HepG2 (cell line): ENCODE measurements around the gene PRDX5. TPM values are rescaled to one million over a fixed set of nuclear protein-coding genes. Genes with fewer than 3 reads are reported as not detected.

Experiments used
- ARNT ChIP-seq: fragments of 450-650 bp; IDR thresholded peaks from 2 replicates; pipeline ENCODE4 v1.6.1; 2017
- ASH2L ChIP-seq: fragments of 300-600, 200-600 bp; sonication (generic); IDR thresholded peaks from 2 replicates; pipeline ENCODE4 v1.7.0; 2017; ENCODE audit warnings: low read depth, mild to moderate bottlenecking, moderate library complexity, mixed read lengths, low read length; ENCODE audit not compliant: insufficient read length
- MAZ ChIP-seq, 2 experiments: sonication (generic) in 1 of 2; formaldehyde crosslinking in 1 of 2; IDR thresholded peaks; 2 replicates each; pipeline versions ENCODE4 v1.5.0 to v1.6.1; 2012 to 2020; ENCODE audit warnings: low read depth in 2 of 2, mild to moderate bottlenecking in 2 of 2, borderline replicate concordance in 1 of 2, improper control_type of control experiment in 1 of 2, low read length in 1 of 2, missing genetic modification reagents in 1 of 2, moderate library complexity in 1 of 2
- MXD3 ChIP-seq: IDR thresholded peaks from 2 replicates; pipeline ENCODE4 v1.6.1; 2016; ENCODE audit warnings: mild to moderate bottlenecking, missing biosample characterization, missing genetic modification reagents
- RELA ChIP-seq: sonication (generic); formaldehyde crosslinking; IDR thresholded peaks from 2 replicates; pipeline ENCODE4 v1.4.0; 2020; ENCODE audit warnings: missing genetic modification reagents
- SKIL ChIP-seq: sonication (generic); formaldehyde crosslinking; IDR thresholded peaks from 2 replicates; pipeline ENCODE4 v1.8.0; 2022; ENCODE audit warnings: missing genetic modification reagents, mild to moderate bottlenecking, moderate library complexity, borderline replicate concordance
- SOX6 ChIP-seq, 2 experiments: fragments of 450-650 bp in 1 of 2; sonication (generic) in 1 of 2; formaldehyde crosslinking in 1 of 2; IDR thresholded peaks; 2 replicates each; pipeline versions ENCODE4 v1.4.0 to v1.6.1; 2017 to 2020; ENCODE audit warnings: antibody characterized with exemption in 1 of 2, mild to moderate bottlenecking in 1 of 2, missing genetic modification reagents in 1 of 2
- SRSF1 ChIP-seq: fragments of 200-400 bp; formaldehyde crosslinking; optimal IDR thresholded peaks from 2 replicates; pipeline ENCODE3; 2017; ENCODE audit warnings: mild to moderate bottlenecking, low read depth, low read length, moderate library complexity
- THRA ChIP-seq: sonication (generic); formaldehyde crosslinking; IDR thresholded peaks from 2 replicates; pipeline ENCODE4 v1.4.0; 2020; ENCODE audit warnings: missing genetic modification reagents, borderline replicate concordance
- THYN1 ChIP-seq: sonication (generic); formaldehyde crosslinking; IDR thresholded peaks from 2 replicates; pipeline ENCODE4 v1.8.1; 2023; ENCODE audit warnings: low read depth, mild to moderate bottlenecking, moderate library complexity, missing genetic modification reagents, borderline replicate concordance
- ZNF207 ChIP-seq: fragments of 450-650 bp; IDR thresholded peaks from 2 replicates; pipeline ENCODE4 v1.6.1; 2016; ENCODE audit warnings: antibody characterized with exemption, borderline replicate concordance
- ZNF230 ChIP-seq: sonication (generic); formaldehyde crosslinking; IDR thresholded peaks from 2 replicates; pipeline ENCODE4 v1.4.0; 2020; ENCODE audit warnings: mild to moderate bottlenecking, missing genetic modification reagents
- ZNF335 ChIP-seq: sonication (generic); formaldehyde crosslinking; IDR thresholded peaks from 2 replicates; pipeline ENCODE4 v1.4.0; 2020; ENCODE audit warnings: missing genetic modification reagents
- ZNF510 ChIP-seq: sonication (generic); formaldehyde crosslinking; IDR thresholded peaks from 2 replicates; pipeline ENCODE4 v1.4.0; 2020; ENCODE audit warnings: low read depth, mild to moderate bottlenecking, missing genetic modification reagents
- ZNF788 ChIP-seq: sonication (generic); formaldehyde crosslinking; IDR thresholded peaks from 2 replicates; pipeline ENCODE4 v1.5.0; 2020; ENCODE audit warnings: mild to moderate bottlenecking, missing genetic modification reagents, borderline replicate concordance
- polyA plus RNA-seq, 8 experiments: library from polyadenylated mRNA; depleted of rRNA in 3 of 8; stranded (reverse) in 7 of 8; unstranded in 1 of 8; fragments of >200 nt; fragmentation: Illumina TruSeq in 4 of 8; extraction: Trizol in 4 of 8; gene quantifications; 2 replicates each; pipeline versions ENCODE4 v1.2.1 to v1.2.3, GENCODE V29; 2011 to 2016; ENCODE audit warnings: low read depth in 4 of 8, missing spikeins in 1 of 8, mixed read lengths in 1 of 8; ENCODE audit not compliant: insufficient read depth in 1 of 8
- total RNA-seq, 5 experiments: library from RNA; depleted of rRNA; stranded (reverse); fragments of >200 nt; fragmentation: Illumina TruSeq; extraction: Trizol; gene quantifications; 2 replicates each; pipeline ENCODE4 v1.2.3, GENCODE V29; 2016; ENCODE audit warnings: low read depth in 1 of 5
- TF ChIP-seq, protein P1 (sequence below): sonication (generic); formaldehyde crosslinking; IDR thresholded peaks from 2 replicates; pipeline ENCODE4 v1.5.0; 2020; ENCODE audit warnings: mild to moderate bottlenecking, missing genetic modification reagents
- TF ChIP-seq, protein P2 (sequence below): sonication (generic); formaldehyde crosslinking; IDR thresholded peaks from 2 replicates; pipeline ENCODE4 v1.4.0; 2020; ENCODE audit warnings: missing genetic modification reagents, borderline replicate concordance

PRDX5 gene
- total and polyA plus RNA-seq, 2 of the 13 experiments (the other 11 are each of a cell fraction or from before 2014, with no cell fraction given) = 215 to 311 TPM

DNA sequence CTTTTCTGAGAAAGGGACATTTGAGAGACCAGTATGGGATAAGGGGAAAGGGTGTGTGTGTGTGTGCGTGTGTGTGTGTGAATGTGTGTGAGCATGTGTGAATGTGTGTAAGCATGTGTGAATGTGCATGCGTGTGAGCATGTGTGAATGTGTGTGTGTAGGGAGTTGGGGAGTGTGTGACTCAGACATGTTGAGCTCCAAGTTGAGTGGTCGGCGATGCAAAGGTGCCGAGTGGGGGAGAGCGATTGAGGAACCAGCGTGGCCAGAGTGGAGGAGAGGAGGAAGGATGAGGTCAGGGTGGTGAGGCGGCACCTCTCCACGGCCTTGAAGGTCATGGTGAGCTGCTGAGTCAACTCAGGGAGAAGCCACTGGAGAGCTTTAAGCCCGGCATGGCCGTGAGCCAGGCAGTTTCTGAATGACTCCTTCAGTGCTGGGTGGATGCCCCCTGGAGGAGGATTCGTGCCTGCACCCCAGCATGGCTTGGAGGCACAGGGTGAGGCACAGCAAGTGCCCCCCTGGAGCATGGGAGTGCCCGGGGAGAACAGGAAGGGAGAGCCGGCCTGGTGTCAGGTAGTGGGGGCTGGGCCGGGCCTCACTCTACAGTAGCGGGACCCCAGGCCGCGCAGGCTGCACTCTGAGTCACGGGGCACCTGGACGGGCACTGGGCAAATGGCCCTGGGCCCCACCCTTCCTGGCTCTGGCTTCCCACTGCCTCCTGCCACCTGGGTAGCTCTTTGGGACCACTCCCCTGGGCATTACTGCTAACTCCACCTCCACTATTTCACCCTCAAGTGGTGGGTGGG, 13.8 kb downstream of the PRDX5 start (continued):
- TF ChIP-seq, protein P1, sequence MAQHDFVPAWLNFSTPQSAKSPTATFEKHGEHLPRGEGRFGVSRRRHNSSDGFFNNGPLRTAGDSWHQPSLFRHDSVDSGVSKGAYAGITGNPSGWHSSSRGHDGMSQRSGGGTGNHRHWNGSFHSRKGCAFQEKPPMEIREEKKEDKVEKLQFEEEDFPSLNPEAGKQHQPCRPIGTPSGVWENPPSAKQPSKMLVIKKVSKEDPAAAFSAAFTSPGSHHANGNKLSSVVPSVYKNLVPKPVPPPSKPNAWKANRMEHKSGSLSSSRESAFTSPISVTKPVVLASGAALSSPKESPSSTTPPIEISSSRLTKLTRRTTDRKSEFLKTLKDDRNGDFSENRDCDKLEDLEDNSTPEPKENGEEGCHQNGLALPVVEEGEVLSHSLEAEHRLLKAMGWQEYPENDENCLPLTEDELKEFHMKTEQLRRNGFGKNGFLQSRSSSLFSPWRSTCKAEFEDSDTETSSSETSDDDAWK (CRISPR knock-in tag) = no peak
- TF ChIP-seq SRSF1 (peak; percentile 49), SOX6 (IDR thresholded peaks at IDR 0.05) (no peak), SOX6 (CRISPR knock-in tag; IDR thresholded peaks at IDR 0.05) (0 out of 2 replicates have a peak, but pooled peaks have one; percentile 4), THRA (0 out of 2 replicates have a peak, but pooled peaks have one; percentile 33), MAZ (IDR thresholded peaks at IDR 0.05; ENCODE audit: borderline replicate concordance, low read depth, low read length) (no peak), MAZ (CRISPR knock-in tag; IDR thresholded peaks at IDR 0.05; ENCODE audit: low read depth) (0 out of 2 replicates have a peak, but pooled peaks have one; percentile 39), MXD3 (CRISPR knock-in tag) (peak; percentile 58; the same call in 1 of the 2 replicates), ZNF788 (CRISPR knock-in tag) (peak; percentile 41; the same call in 1 of the 2 replicates), ZNF335 (CRISPR knock-in tag) (0 out of 2 replicates have a peak, but pooled peaks have one; percentile 38), ZNF510 (CRISPR knock-in tag) (no peak), ASH2L (no peak), ZNF230 (CRISPR knock-in tag) (0 out of 2 replicates have a peak, but pooled peaks have one; percentile 14), ZNF207 (no peak), THYN1 (CRISPR knock-in tag) (no peak), SKIL (no peak), RELA (CRISPR knock-in tag) (no peak), ARNT (no peak)
- TF ChIP-seq, protein P2, sequence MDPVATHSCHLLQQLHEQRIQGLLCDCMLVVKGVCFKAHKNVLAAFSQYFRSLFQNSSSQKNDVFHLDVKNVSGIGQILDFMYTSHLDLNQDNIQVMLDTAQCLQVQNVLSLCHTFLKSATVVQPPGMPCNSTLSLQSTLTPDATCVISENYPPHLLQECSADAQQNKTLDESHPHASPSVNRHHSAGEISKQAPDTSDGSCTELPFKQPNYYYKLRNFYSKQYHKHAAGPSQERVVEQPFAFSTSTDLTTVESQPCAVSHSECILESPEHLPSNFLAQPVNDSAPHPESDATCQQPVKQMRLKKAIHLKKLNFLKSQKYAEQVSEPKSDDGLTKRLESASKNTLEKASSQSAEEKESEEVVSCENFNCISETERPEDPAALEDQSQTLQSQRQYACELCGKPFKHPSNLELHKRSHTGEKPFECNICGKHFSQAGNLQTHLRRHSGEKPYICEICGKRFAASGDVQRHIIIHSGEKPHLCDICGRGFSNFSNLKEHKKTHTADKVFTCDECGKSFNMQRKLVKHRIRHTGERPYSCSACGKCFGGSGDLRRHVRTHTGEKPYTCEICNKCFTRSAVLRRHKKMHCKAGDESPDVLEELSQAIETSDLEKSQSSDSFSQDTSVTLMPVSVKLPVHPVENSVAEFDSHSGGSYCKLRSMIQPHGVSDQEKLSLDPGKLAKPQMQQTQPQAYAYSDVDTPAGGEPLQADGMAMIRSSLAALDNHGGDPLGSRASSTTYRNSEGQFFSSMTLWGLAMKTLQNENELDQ = no peak
